NCI-H524 treated with DMSO at 0.1 percent for 48 hours (cell line): ENCODE measurements around the gene NOL9.

Experiments used
- DNase-seq: peaks from one replicate; lab custom pipeline; 2025; lab: John Stamatoyannopoulos, UW

Gene NOL9

GRCh38 chr1:6519935-6520671 lies 34.2 kb downstream of the NOL9 start:
- no peak for DNase-seq

GRCh38 chr1:6519491-6519934 lies 34.8 kb downstream of the NOL9 start:
- no peak for DNase-seq

- no peak for DNase-seq
Observed at GRCh38 chr1:6517435-6517851, 36.9 kb downstream of the NOL9 start.

GRCh38 chr1:6515771-6516170 lies 38.5 kb downstream of the NOL9 start:
- DNase-seq = no peak

- no peak for DNase-seq
Observed at GRCh38 chr1:6513320-6513801, 41.0 kb downstream of the NOL9 start.

- no peak for DNase-seq
Observed at GRCh38 chr1:6512908-6513280, 41.4 kb downstream of the NOL9 start.

GRCh38 chr1:6512245-6512907 lies 41.9 kb downstream of the NOL9 start:
- DNase-seq = no peak

GRCh38 chr1:6511561-6512244 lies 42.6 kb downstream of the NOL9 start:
- DNase-seq = no peak

GRCh38 chr1:6511056-6511455 lies 43.3 kb downstream of the NOL9 start:
- DNase-seq = peak; percentile 51

GRCh38 chr1:6510493-6510892 lies 43.8 kb downstream of the NOL9 start:
- DNase-seq = no peak

- no peak for DNase-seq
Observed at GRCh38 chr1:6509919-6510291, 44.4 kb downstream of the NOL9 start.

GRCh38 chr1:6509220-6509918 lies 44.9 kb downstream of the NOL9 start:
- DNase-seq = no peak

- no peak for DNase-seq
Observed at GRCh38 chr1:6508816-6509189, 45.5 kb downstream of the NOL9 start.

- no peak for DNase-seq
Observed at GRCh38 chr1:6508154-6508815, 46.0 kb downstream of the NOL9 start.

GRCh38 chr1:6507461-6507911 lies 46.8 kb downstream of the NOL9 start:
- DNase-seq = no peak

GRCh38 chr1:6507037-6507428 lies 47.3 kb downstream of the NOL9 start:
- DNase-seq = no peak

GRCh38 chr1:6506210-6507036 lies 47.9 kb downstream of the NOL9 start:
- no peak for DNase-seq

- DNase-seq = no peak
Observed at GRCh38 chr1:6505367-6506209, 48.7 kb downstream of the NOL9 start.

GRCh38 chr1:6504887-6505286 lies 49.4 kb downstream of the NOL9 start:
- no peak for DNase-seq
